Liver (tissue), 3 donors: Measurements from ENCODE around the gene GLRX.

Experiments used
- CTCF ChIP-seq: fragments of 150-350 bp; IDR thresholded peaks from 2 replicates; pipeline ENCODE4 v1.5.1; 2017; ENCODE audit warnings: improper control_type of control experiment, low read depth, low read length; ENCODE audit not compliant: missing input control
- EGR1 ChIP-seq, 2 donors: IDR thresholded peaks; 2 replicates each; pipeline ENCODE4 v1.6.1; 2016 to 2018; ENCODE audit warnings: antibody characterized with exemption in 2 of 2, low read depth in 2 of 2
- donor health status: healthy.
- donor health status: healthy.

GRCh38 chr5:95842854-95843544, 20.5 kb upstream of the GLRX start:
- no peak for TF ChIP-seq EGR1 (IDR thresholded peaks at IDR 0.05; ENCODE audit: low read depth in 2 of 2)
- peak; percentile 7 for TF ChIP-seq CTCF
